GM18909 (cell line): Measurements from ENCODE around the gene RABL6.

Source experiments
- ATAC-seq: cut with Tn5 transposase; IDR thresholded peaks from one replicate; pipeline ENCODE4 v1.9.1; 2021; ENCODE audit warnings: mild to moderate bottlenecking; ENCODE audit not compliant: unreplicated experiment, poor library complexity

Gene RABL6

DNA sequence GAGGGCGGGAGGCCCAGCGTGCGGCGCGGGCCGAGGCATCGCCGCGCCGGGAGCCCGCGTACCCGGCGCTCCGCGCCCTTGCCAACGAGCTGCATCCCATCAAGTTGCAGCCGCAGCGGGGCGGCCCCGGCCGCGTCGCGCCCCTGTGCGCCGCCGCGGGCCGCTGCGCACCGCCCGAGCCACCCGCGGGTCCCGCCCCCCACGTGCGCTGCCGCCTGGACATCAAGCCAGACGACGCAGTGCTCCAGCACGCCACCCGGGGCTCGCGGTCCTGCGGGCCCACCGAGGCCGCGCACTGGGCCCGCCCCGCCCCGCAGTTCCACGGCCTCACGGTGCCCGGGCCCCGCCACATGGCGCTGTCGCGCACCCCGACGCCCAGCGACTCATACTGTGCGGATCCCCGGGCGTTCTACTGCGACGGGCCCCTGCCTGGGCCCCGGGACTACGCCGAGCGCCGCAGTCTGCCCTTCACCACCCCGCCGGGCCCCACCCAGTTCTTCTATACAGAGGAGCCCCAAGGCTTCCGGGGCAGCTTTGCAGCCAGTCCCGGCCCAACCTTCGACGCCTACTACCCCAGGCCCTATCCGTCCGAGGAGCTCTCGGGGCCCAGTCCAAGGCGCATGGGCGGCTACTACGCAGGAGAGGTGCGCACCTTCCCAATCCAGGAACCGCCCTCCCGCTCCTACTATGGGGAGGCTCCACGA is 37.2 kb downstream of the RABL6 start:
- no peak for ATAC-seq

DNA sequence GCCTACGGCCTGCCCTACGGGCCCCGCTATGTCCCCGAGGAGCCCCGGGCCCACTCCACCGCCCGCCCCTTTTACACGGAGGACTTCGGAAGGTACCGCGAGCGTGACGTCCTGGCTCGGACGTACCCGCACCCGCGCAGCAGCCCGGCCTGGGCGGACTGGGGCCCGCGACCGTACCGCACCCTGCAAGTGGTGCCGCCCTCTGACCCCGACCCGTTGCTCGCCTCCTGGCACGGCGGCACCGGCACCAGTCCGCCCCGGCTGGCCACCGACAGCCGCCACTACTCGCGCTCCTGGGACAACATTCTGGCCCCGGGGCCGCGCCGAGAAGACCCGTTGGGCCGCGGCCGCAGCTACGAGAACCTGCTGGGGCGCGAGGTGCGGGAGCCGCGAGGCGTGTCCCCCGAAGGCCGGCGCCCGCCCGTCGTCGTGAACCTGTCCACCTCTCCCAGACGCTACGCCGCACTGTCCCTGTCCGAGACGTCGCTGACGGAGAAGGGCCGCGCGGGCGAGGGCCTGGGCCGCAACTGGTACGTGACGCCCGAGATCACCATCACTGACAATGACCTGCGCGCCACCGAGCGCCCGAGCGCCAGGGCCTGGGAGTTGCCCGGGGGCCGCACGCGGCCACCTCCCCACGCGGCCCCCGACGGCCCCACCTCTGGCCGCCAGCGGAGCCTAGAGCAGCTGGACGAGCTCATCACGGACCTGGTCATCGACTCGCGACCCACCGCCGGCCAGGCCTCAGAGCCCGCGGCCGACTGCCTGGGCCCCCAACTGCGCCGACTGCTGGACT is 37.9 kb downstream of the RABL6 start:
- no peak for ATAC-seq

DNA sequence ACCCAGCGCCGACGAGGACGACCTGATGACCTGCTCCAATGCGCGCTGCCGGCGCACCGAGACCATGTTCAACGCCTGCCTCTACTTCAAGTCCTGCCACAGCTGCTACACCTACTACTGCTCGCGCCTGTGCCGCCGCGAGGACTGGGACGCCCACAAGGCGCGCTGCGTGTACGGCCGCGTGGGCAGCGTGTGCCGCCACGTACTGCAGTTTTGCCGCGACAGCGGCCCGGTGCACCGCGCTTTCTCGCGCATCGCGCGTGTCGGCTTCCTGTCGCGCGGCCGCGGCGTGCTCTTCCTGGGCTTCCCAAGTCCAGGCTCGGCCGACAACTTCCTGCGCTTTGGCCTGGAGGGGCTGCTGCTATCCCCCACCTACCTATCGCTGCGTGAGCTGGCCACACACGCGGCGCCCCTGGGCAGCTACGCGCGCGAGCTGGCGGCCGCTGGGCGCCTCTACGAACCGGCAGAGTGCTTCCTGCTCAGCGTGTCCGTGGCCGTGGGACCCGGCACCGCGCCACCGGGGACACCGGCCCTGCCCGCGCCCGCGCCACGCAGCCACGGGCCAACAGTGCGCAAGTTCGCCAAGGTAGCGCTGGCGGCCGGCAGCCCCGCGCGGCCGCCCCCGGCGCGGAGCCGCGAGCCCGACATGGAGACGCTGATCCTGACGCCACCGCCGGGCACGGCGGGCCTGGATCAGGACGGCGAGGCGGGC is 38.8 kb downstream of the RABL6 start:
- no peak for ATAC-seq

DNA sequence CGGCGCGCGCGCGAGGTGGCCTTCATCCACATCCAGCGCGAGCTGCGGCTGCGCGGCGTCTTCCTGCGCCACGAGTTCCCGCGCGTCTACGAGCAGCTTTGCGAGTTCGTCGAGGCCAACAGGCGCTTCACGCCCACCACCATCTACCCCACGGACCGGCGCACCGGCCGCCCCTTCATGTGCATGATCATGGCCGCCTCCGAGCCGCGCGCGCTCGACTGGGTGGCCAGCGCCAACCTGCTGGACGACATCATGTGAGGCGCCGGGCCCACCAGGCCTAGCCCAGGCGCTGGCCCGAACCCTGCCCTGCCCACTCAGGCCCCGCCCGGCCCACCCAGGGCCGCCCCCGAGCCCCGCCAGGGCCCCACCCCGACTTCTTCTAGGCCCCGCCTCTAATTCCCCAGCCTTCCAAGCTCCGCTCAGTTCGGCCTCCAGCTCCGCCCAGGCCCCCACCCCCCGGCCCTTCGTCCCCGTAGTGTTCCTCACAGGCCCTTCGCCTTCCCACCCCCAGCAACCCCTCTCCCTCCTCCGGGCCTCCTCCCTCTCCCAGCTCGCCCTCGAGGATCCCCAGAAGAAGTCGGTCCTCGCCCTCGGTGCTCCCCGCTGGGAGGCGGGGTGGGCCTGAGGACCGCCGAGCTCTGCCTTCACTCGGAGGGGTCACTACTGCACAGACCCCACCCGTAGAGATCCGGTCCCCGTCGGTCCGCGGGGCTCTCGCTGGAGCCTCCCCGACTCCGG is 39.5 kb downstream of the RABL6 start:
- ATAC-seq: no peak

DNA sequence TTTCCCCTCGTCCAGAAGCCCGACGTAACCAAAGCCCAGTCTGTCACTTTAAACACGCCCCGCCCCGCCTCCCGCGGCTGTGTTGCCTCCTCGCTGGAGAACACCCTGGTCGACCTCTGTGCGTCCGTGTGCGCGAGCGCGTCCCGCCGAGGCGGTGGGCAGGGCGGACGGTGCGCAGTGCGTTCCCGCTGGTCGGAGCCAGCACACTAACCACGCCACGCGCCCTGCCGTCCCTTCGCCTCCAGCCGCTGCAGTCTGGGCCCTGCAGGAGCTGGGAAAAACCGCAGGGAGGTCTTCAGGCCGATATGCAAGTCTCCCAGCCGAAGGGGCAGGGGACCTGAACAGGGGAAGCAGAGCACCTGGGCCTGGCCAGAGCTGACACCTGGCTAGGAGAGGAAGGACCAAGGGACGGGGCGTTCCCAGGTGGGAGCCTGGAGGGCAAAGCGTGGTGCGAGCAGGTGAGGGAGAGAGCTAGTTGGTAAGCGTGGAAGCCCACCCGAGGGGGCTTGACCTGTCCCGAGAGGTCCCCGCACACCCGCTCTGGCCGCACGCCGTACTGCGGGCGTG is 40.2 kb downstream of the RABL6 start:
- ATAC-seq: no peak

DNA sequence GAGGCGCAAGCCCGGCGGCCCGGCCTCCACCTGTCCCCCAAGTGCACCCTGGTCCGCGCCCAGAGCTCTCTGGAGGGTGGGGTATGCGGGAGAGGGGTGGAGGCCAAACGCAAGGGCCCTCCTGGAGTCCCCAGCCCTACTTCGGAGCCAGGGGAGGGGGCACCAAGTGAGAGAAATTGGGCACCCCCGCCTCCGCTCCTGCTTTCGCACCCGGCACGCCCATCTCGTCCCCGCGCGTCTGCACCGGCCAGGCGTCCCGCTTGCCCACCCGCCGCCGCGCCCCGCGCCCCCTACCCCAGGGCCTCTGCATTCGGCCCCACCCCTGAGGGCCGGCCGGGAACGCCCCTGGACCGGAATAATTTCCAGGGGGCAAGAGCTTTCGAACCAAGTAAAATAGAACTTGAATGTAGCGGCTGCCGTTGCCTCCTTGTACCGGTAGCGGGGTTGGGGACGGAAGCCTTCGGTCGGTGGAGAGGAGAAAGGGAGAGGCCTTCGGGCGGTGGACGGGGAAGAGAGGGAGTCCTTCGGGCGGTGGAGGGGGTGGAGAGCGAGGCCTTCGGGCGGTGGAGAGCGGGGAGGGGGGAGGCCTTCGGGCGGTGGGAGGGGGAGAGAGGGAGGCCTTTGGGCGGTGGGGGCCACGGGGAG is 40.8 kb downstream of the RABL6 start:
- no peak for ATAC-seq

DNA sequence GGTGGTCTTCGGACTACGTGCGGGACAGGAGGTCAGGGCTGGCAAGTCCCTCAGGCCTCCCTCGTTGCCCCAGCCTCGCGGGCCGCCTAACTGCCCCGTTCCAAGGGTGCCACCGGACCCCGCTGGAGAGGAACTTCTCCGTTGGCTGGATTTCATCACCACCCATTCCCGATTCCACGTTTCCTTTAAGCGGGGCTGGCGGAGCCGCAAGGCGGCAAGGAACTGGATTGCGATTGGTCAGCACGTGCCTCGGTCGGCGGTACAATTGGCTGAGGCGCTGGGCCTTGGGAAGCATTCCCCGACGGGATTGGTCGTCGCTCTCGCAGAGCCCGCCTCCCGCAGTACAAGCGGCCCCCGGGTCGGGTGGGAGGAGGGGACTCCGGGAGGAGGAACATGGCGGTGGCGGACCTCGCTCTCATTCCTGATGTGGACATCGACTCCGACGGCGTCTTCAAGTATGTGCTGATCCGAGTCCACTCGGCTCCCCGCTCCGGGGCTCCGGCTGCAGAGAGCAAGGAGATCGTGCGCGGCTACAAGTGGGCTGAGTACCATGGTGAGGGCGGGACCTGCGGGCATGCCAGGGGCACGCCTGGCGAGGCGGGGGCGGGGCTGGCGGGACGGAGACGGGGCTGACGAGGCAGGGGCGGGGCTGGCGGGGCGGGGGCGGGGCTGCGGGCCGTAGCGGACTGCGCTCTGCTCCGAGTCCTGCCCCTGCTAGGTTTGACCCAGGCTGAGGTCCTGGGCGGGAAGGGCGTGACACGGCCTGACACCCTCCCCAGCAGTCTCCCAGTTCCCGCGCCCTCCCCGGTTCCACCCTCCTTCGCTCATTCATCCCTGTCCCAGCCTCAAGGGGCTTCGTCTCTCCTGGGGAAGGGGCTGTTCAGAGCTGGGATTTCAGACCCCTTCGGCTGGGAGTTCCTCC is 41.6 kb downstream of the RABL6 start, which contains the start of gene PHPT1:
Gene PHPT1, plus strand, starts transcription at position 372 of the 922 bp plus-strand sequence. Its CDS starts 22 bp downstream, at position 394.
- ATAC-seq: peak; percentile 79

DNA sequence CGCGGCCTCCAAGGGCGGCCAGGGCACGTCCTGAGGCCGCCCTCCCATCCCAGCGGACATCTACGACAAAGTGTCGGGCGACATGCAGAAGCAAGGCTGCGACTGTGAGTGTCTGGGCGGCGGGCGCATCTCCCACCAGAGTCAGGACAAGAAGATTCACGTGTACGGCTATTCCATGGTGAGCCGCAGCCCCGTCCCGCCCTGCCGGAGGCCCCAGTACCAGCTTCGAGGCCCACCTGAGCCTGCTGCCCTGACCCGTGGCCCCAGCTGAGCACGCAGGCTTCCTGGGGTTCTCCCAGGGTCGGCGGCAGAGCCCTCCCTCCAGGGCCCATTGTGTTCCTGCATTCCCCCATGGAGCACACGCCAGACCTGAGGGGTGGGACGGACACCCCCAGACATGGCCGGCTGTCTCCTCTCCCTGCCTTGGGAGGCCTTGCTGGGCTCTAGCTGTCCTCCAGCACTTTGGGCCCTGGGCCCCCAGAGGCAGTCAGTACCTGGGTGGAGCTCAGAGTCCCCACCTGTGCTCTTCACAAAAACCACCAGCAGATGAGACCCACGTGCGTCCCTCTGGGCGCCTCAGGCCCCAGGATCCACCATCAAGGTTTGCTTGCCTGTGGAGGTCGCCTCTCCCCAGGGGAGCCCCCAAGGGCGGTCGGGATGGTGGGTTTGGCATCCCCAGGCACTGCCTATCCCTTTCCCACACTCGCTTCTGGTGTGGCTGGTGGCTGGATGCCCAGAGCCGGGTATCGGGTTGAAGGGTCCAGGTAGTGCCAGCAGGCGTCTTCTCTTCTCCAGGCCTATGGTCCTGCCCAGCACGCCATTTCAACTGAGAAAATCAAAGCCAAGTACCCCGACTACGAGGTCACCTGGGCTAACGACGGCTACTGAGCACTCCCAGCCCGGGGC is 42.5 kb downstream of the RABL6 start:
- no peak for ATAC-seq

DNA sequence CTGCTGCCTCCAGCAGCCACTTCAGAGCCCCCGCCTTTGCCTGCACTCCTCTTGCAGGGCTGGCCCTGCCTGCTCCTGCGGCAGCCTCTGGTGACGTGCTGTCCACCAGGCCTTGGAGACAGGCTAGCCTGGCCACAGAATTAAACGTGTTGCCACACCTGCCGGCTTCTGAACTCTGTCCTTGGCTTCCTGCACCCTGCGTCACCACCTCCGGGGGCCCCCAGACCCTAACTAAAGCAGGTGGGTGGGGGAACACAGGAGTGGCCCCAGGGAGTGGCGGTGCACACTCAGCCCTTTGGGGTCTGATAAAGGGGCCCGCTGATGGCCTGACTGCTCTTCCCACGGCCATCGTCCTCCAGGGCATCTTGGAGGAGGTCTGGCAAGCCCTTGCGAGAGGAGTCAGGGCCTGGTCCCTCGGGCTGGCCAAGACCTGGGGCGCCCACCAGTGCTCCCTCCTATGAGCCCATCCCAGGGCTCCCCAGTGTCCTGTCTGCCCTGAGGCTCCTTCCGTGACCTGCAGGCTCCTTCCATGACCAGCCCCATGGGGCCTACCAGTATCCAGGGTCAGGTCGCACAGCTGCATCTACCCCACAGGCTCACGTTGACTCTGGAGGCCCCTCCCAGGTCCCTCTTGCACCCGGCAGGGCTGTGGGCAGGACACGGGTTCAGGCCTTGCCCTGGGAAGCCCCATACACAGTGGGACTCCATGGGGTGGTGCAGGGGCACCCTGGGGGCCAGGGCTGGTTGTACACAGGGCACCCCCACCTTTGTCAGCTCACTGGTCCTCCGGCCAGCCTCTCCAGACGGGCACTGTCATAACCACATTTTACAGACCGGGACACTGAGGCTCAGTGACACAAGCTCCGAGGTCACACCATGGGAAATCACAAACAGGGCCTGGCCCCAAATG is 43.4 kb downstream of the RABL6 start:
- no peak for ATAC-seq

DNA sequence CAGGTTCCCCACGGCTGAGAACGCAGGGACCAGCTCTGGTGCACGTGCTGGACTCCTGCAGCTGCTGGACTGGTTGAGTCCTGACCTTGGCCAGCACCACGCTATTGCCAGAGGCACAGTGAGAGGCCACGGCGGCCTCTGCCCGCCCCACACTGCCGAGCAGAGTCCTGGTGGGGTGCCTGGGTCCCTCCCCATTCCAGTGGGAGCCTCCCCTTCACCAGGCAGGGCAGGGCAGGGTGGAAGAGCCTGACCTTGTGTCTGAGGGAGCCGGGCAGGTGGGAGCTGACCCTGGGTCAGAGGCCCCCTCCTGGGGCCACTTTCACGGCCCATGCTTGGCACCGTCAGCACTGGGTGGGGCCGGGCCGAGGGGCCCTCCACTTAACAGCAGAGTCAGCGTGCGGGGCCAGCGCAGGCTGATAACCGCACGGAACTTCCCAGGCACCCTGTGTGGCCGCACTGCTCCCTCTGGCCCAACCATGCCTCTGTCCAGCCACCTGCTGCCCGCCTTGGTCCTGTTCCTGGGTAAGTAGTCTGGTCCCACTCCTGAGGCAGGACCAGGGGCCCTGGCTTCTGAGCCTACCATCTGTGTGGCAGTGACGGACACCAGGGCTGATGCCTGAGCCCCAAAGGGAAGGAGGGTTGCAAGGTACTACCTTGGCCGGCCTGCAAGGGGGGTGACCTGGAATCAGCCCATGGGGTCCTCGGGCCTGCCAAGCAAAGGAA is 44.4 kb downstream of the RABL6 start, which contains the start of gene MAMDC4:
Gene MAMDC4, plus strand, starts transcription at position 406 of the 723 bp plus-strand sequence. Its CDS starts 71 bp downstream, at position 477.
- no peak for ATAC-seq

DNA sequence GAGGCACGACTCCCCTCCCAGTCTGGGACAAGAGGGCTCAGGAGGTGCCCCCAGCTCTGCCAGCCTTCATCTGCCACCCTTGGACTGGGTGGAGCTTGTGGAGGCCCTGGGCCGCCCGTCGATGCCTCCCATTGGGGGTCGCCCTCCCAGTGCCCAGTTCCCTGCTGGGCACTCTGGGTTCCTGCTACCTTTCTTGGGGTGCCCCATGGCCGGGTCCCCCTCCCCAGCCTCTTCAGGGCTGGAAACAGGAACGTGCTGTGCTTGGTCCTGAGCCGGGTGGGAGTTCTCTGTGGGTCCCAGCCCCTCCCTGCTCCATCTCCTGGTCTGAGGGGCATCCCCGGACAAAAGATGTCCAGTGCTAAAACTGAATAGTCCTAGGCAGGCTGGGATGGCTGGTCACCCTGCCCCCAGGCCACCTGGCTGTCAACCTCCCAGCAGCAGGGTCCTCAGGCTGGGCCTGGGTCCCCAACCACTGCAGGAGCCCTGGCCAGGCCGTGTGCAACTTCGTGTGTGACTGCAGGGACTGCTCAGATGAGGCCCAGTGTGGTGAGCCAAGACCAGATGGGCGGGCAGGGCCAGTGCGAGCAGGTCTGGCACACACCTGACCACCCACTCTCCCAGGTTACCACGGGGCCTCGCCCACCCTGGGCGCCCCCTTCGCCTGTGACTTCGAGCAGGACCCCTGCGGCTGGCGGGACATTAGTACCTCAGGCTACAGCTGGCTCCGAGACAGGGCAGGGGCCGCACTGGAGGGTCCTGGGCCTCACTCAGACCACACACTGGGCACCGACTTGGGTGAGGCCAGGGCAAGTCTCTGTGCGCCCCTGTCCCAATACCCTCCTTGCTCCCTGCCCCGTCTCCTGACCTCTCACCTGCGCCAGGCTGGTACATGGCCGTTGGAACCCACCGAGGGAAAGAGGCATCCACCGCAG is 45.2 kb downstream of the RABL6 start:
- no peak for ATAC-seq

DNA sequence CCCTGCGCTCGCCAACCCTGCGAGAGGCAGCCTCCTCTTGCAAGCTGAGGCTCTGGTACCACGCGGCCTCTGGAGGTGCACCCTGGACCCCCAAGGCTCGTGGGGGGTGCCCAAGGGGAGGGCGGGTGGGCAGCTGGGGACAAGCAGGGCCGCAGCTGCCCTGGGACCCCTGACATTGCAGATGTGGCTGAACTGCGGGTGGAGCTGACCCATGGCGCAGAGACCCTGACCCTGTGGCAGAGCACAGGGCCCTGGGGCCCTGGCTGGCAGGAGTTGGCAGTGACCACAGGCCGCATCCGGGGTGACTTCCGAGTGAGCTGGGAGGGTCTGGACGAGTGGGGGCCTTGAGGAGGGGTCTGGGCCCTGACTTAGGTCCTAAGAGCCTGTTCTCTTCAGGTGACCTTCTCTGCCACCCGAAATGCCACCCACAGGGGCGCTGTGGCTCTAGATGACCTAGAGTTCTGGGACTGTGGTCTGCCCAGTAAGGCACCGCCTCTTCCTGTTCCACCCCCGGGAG is 45.9 kb downstream of the RABL6 start:
- ATAC-seq: no peak

DNA sequence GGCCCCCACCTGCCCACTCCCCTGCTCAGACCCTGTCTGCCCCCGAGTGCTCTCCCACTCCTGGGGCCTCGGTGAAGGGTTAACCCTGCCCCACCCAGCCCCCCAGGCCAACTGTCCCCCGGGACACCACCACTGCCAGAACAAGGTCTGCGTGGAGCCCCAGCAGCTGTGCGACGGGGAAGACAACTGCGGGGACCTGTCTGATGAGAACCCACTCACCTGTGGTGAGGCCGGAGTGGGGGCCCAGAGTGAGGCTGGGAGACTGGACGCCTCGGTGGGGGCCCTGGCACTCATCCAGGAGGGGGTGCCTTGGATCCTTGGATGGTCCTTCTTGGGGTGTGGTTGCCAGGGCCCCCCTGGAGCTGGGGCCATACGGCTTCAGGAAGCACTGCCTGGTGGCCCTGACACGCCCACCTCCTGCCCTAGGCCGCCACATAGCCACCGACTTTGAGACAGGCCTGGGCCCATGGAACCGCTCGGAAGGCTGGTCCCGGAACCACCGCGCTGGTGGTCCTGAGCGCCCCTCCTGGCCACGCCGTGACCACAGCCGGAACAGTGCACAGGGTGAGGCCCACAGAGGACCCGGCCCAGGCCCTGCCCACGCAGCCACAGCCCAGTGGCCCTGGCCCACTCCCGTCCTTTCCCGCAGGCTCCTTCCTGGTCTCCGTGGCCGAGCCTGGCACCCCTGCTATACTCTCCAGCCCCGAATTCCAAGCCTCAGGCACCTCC is 46.5 kb downstream of the RABL6 start:
- ATAC-seq: no peak
